Astrocyte (in vitro differentiated cells and primary cell): ENCODE results near the gene RNU5D-1. TPM values are rescaled to one million over a fixed set of nuclear protein-coding genes. Genes with fewer than 3 reads are reported as not detected.
A peak's percentile ranks its signal among the peaks of the same experiment; 100 is the strongest.

Source experiments
- DNase-seq: peaks from one replicate; pipeline ENCODE4 v3.0.0-alpha.2; 2010; ENCODE audit warnings: low read depth
- FAIRE-seq: peaks from 2 replicates; lab custom pipeline; 2011; peaks lifted over from hg19 to GRCh38; lab: Jason Lieb, UNC
- H2AFZ ChIP-seq: 2 replicates; pipeline ENCODE4 v1.6.0; 2012; ENCODE audit warnings: low read depth, low read length, inconsistent platforms
- H3K27ac ChIP-seq: 2 replicates; pipeline ENCODE4 v1.5.1; 2011; ENCODE audit warnings: low read depth, low read length, inconsistent platforms
- H3K27me3 ChIP-seq: 2 replicates; pipeline ENCODE4 v1.6.0; 2011; ENCODE audit warnings: low read length, inconsistent platforms; ENCODE audit not compliant: insufficient read depth
- H3K36me3 ChIP-seq: 2 replicates; pipeline ENCODE4 v1.5.1; 2011; ENCODE audit warnings: low read length, inconsistent platforms; ENCODE audit not compliant: insufficient read depth
- H3K4me1 ChIP-seq: 2 replicates; pipeline ENCODE4 v1.5.1; 2011; ENCODE audit warnings: low read length, inconsistent platforms; ENCODE audit not compliant: insufficient read depth
- H3K4me2 ChIP-seq: 2 replicates; pipeline ENCODE4 v1.6.0; 2012; ENCODE audit warnings: low read length, inconsistent platforms
- H3K4me3 ChIP-seq: 2 replicates; pipeline ENCODE4 v1.5.1; 2011; ENCODE audit warnings: low read depth, mild to moderate bottlenecking, low read length, inconsistent platforms; ENCODE audit not compliant: insufficient read depth
- H3K79me2 ChIP-seq: 2 replicates; pipeline ENCODE4 v1.6.0; 2012; ENCODE audit warnings: mild to moderate bottlenecking, low read length, inconsistent platforms; ENCODE audit not compliant: insufficient read depth
- H3K9ac ChIP-seq: 2 replicates; pipeline ENCODE4 v1.6.0; 2012; ENCODE audit warnings: mild to moderate bottlenecking, low read length, inconsistent platforms
- H3K9me3 ChIP-seq: 2 replicates; pipeline ENCODE4 v1.5.1; 2012; ENCODE audit warnings: low read depth, mild to moderate bottlenecking, low read length, inconsistent platforms; ENCODE audit not compliant: insufficient read depth
- H4K20me1 ChIP-seq: 2 replicates; pipeline ENCODE4 v1.6.0; 2012; ENCODE audit warnings: low read length, inconsistent platforms; ENCODE audit not compliant: insufficient read depth
- H3K27ac Mint-ChIP-seq: one replicate; pipeline ENCODE4 v1.8.0; 2021; ENCODE audit warnings: mild to moderate bottlenecking, mixed read lengths; ENCODE audit not compliant: unreplicated experiment
- H3K27me3 Mint-ChIP-seq: one replicate; pipeline ENCODE4 v1.8.0; 2021; ENCODE audit warnings: low read depth, mixed read lengths; ENCODE audit not compliant: unreplicated experiment
- H3K36me3 Mint-ChIP-seq: one replicate; pipeline ENCODE4 v1.8.0; 2021; ENCODE audit warnings: low read depth, mixed read lengths; ENCODE audit not compliant: unreplicated experiment
- H3K4me1 Mint-ChIP-seq: one replicate; pipeline ENCODE4 v1.8.0; 2021; ENCODE audit warnings: low read depth, mixed read lengths; ENCODE audit not compliant: unreplicated experiment
- H3K4me3 Mint-ChIP-seq: one replicate; pipeline ENCODE4 v1.8.0; 2021; ENCODE audit warnings: mild to moderate bottlenecking, moderate library complexity, mixed read lengths; ENCODE audit not compliant: unreplicated experiment
- H3K9me3 Mint-ChIP-seq: one replicate; pipeline ENCODE4 v1.8.0; 2021; ENCODE audit warnings: mild to moderate bottlenecking, mixed read lengths; ENCODE audit not compliant: unreplicated experiment
- CTCF ChIP-seq: IDR thresholded peaks from 2 replicates; pipeline ENCODE4 v1.5.1; 2011; ENCODE audit warnings: low read depth, mild to moderate bottlenecking, inconsistent platforms, low read length, moderate library complexity; ENCODE audit not compliant: insufficient read depth
- EZH2 ChIP-seq: IDR thresholded peaks from 2 replicates; pipeline ENCODE4 v1.6.1; 2012; ENCODE audit warnings: mild to moderate bottlenecking, low read length, inconsistent platforms; ENCODE audit not compliant: insufficient read depth
- total RNA-seq: library from RNA; stranded (reverse); gene quantifications from 2 replicates; pipeline ENCODE4 v1.2.1, GENCODE V29; 2021

The RNU5D-1 gene
- total RNA-seq, 1 donor from 2014 or later = not detected

GRCh38 chr1:44778705-44779576, 48.0 kb upstream of the RNU5D-1 start:
- Histone ChIP-seq H2AFZ (no peak overlapping the region), H3K79me2 (peaks cover 45% of the 10 kb centered on the region), H4K20me1 (peaks cover 55% of the 10 kb centered on the region), H3K4me1 (peaks cover 21% of the 10 kb centered on the region), H3K4me3 (peak overlapping the region; percentile 86), H3K36me3 (peaks cover 27% of the 10 kb centered on the region), H3K27me3 (no peaks in the 10 kb centered on the region), H3K4me2 (peak overlapping the region; percentile 95), H3K9me3 (no peaks in the 10 kb centered on the region), H3K9ac (peak overlapping the region; percentile 12), H3K27ac (no peak overlapping the region)
- peak overlapping the region; percentile 92 for H3K4me3 Mint-ChIP-seq
- H3K4me1 Mint-ChIP-seq = peaks cover 20% of the 10 kb centered on the region
- FAIRE-seq (no peak), DNase-seq (no peak)
- H3K27me3 Mint-ChIP-seq = peaks cover 5% of the 10 kb centered on the region
- no peak overlapping the region for H3K27ac Mint-ChIP-seq
- TF ChIP-seq EZH2 (no peak), CTCF (no peak)
- peaks cover 27% of the 10 kb centered on the region for H3K36me3 Mint-ChIP-seq
- H3K9me3 Mint-ChIP-seq = no peaks in the 10 kb centered on the region

GRCh38 chr1:44777969-44778635, 47.1 kb upstream of the RNU5D-1 start:
- Histone ChIP-seq H3K4me2 (peak overlapping the region; percentile 95), H3K79me2 (peaks cover 45% of the 10 kb centered on the region), H4K20me1 (peaks cover 55% of the 10 kb centered on the region), H3K9ac (peak overlapping the region; percentile 97), H3K27me3 (no peaks in the 10 kb centered on the region), H3K9me3 (no peaks in the 10 kb centered on the region), H3K36me3 (peaks cover 27% of the 10 kb centered on the region), H3K4me3 (peak overlapping the region; percentile 86), H2AFZ (no peak overlapping the region), H3K27ac (no peak overlapping the region), H3K4me1 (peaks cover 18% of the 10 kb centered on the region)
- Mint-ChIP-seq H3K9me3 (no peaks in the 10 kb centered on the region), H3K27me3 (no peaks in the 10 kb centered on the region), H3K4me1 (peaks cover 20% of the 10 kb centered on the region), H3K4me3 (peak overlapping the region; percentile 92), H3K36me3 (peaks cover 25% of the 10 kb centered on the region), H3K27ac (peak overlapping the region; percentile 28)
- no peak for TF ChIP-seq EZH2
- no peak for TF ChIP-seq CTCF
- DNase-seq (no peak), FAIRE-seq (no peak)
